Measurements from ENCODE around the gene GSTM2. TPM values are rescaled to one million over a fixed set of nuclear protein-coding genes. Genes with fewer than 3 reads are reported as not detected.

GSTM2 gene
- total RNA-seq, 1 donor: 14.8 TPM

GRCh38 chr1:109716121-109716520 is 48.3 kb downstream of the GSTM2 start:
- no peak overlapping the region for H3K4me2 ChIP-seq (ENCODE audit: insufficient read depth, low read length)
- no peaks in the 10 kb centered on the region for H4K20me1 ChIP-seq (ENCODE audit: insufficient read depth, low read length)
- peaks cover 8% of the 10 kb centered on the region for H3K4me1 ChIP-seq (ENCODE audit: insufficient read depth, low read length)
- no peak overlapping the region for H3K27ac ChIP-seq (ENCODE audit: low read depth, low read length)
- DNase-seq (ENCODE audit: insufficient read length, low spot score, missing footprints): no peak
- H3K27me3 ChIP-seq (ENCODE audit: insufficient read depth, low read length): no peaks in the 10 kb centered on the region
- no peak overlapping the region for H2AFZ ChIP-seq (ENCODE audit: low read length)
- no peaks in the 10 kb centered on the region for H3K36me3 ChIP-seq (ENCODE audit: insufficient read depth, low read length)
- H3K9me3 ChIP-seq (ENCODE audit: low read depth, low read length): no peaks in the 10 kb centered on the region
- TF ChIP-seq CTCF (IDR thresholded peaks at IDR 0.05; ENCODE audit: extremely low read depth, low read depth, low read length): no peak
- no peak overlapping the region for H3K4me3 ChIP-seq (ENCODE audit: insufficient read depth, low read length)
- H3K79me2 ChIP-seq (ENCODE audit: insufficient read depth, low read length): no peaks in the 10 kb centered on the region

- no peaks in the 10 kb centered on the region for H3K36me3 ChIP-seq (ENCODE audit: insufficient read depth, low read length)
- H3K79me2 ChIP-seq (ENCODE audit: insufficient read depth, low read length): no peaks in the 10 kb centered on the region
- H3K27me3 ChIP-seq (ENCODE audit: insufficient read depth, low read length): no peaks in the 10 kb centered on the region
- H3K4me3 ChIP-seq (ENCODE audit: insufficient read depth, low read length): no peak overlapping the region
- peaks cover 8% of the 10 kb centered on the region for H3K4me1 ChIP-seq (ENCODE audit: insufficient read depth, low read length)
- no peak for TF ChIP-seq CTCF (IDR thresholded peaks at IDR 0.05; ENCODE audit: extremely low read depth, low read depth, low read length)
- H3K4me2 ChIP-seq (ENCODE audit: insufficient read depth, low read length): no peak overlapping the region
- no peak overlapping the region for H2AFZ ChIP-seq (ENCODE audit: low read length)
- no peak for DNase-seq (ENCODE audit: insufficient read length, low spot score, missing footprints)
- H4K20me1 ChIP-seq (ENCODE audit: insufficient read depth, low read length): no peaks in the 10 kb centered on the region
- no peak overlapping the region for H3K27ac ChIP-seq (ENCODE audit: low read depth, low read length)
- H3K9me3 ChIP-seq (ENCODE audit: low read depth, low read length): no peaks in the 10 kb centered on the region
These were observed 48.8 kb downstream of the GSTM2 start for GRCh38 chr1:109716570-109717090.

GRCh38 chr1:109717729-109718128 is 49.9 kb downstream of the GSTM2 start:
- H3K79me2 ChIP-seq (ENCODE audit: insufficient read depth, low read length): no peaks in the 10 kb centered on the region
- no peak overlapping the region for H3K4me2 ChIP-seq (ENCODE audit: insufficient read depth, low read length)
- no peak overlapping the region for H3K4me3 ChIP-seq (ENCODE audit: insufficient read depth, low read length)
- DNase-seq (ENCODE audit: insufficient read length, low spot score, missing footprints): no peak
- no peak overlapping the region for H2AFZ ChIP-seq (ENCODE audit: low read length)
- no peaks in the 10 kb centered on the region for H3K9me3 ChIP-seq (ENCODE audit: low read depth, low read length)
- no peaks in the 10 kb centered on the region for H3K27me3 ChIP-seq (ENCODE audit: insufficient read depth, low read length)
- H3K27ac ChIP-seq (ENCODE audit: low read depth, low read length): no peak overlapping the region
- TF ChIP-seq CTCF (IDR thresholded peaks at IDR 0.05; ENCODE audit: extremely low read depth, low read depth, low read length): no peak
- peaks cover 8% of the 10 kb centered on the region for H3K4me1 ChIP-seq (ENCODE audit: insufficient read depth, low read length)
- H4K20me1 ChIP-seq (ENCODE audit: insufficient read depth, low read length): no peaks in the 10 kb centered on the region
- H3K36me3 ChIP-seq (ENCODE audit: insufficient read depth, low read length): no peaks in the 10 kb centered on the region

GRCh38 chr1:109718495-109718894 is 50.6 kb downstream of the GSTM2 start:
- Histone ChIP-seq H3K4me2 (ENCODE audit: insufficient read depth, low read length) (no peak overlapping the region), H2AFZ (ENCODE audit: low read length) (no peak overlapping the region), H3K36me3 (ENCODE audit: insufficient read depth, low read length) (no peaks in the 10 kb centered on the region), H3K4me3 (ENCODE audit: insufficient read depth, low read length) (no peak overlapping the region), H3K27me3 (ENCODE audit: insufficient read depth, low read length) (no peaks in the 10 kb centered on the region), H3K4me1 (ENCODE audit: insufficient read depth, low read length) (peaks cover 8% of the 10 kb centered on the region), H3K9me3 (ENCODE audit: low read depth, low read length) (no peaks in the 10 kb centered on the region), H3K79me2 (ENCODE audit: insufficient read depth, low read length) (no peaks in the 10 kb centered on the region), H4K20me1 (ENCODE audit: insufficient read depth, low read length) (no peaks in the 10 kb centered on the region), H3K27ac (ENCODE audit: low read depth, low read length) (no peak overlapping the region)
- no peak for TF ChIP-seq CTCF (IDR thresholded peaks at IDR 0.05; ENCODE audit: extremely low read depth, low read depth, low read length)
- DNase-seq (ENCODE audit: insufficient read length, low spot score, missing footprints): no peak
